MM.1S (cell line): ENCODE data around the gene KRAS.

ENCODE experiments used
- CTCF ChIP-seq: fragments of 300-600 bp; sonication (generic); IDR thresholded peaks from 2 replicates; pipeline ENCODE4 v1.5.1; 2016; ENCODE audit warnings: antibody characterized with exemption, low read length, mixed read lengths
- EZH2 ChIP-seq: fragments of 300-600 bp; sonication (generic); optimal IDR thresholded peaks from 2 replicates; pipeline ENCODE3; 2017; ENCODE audit warnings: low read depth, mild to moderate bottlenecking, antibody characterized with exemption, low read length, mixed read lengths

DNA sequence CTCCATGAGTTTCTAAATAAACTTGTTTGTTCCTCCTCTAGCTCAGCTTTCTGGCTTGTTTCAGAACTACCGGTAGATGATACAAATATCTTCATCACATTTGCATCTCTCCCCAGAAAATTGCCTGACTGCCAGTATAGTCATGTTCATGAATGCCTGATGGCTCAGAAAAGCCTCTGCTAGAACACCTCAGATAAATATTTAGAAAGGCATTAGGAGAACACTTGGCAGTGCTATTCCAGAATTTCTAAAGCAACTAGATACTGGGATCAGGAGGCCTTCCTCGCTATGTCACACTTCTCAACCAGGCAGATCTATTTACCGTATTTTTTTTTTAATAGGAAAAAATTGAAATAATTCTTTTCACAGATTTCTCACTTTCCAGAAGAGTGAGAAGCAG lies 32.3 kb upstream of the KRAS start:
- TF ChIP-seq CTCF (no peak), EZH2 (no peak)
